SK-N-SH (cell line): ENCODE data around the gene STK32C. TPM values are rescaled to one million over a fixed set of nuclear protein-coding genes. Genes with fewer than 3 reads are reported as not detected.

ENCODE experiments used
- CTCF ChIA-PET: fragments of 300-600, 350-600 bp; formaldehyde crosslinking; extraction: SDS; loops from one replicate; lab custom pipeline; 2021; lab: Yijun Ruan, JAX
- POLR2A ChIA-PET: fragments of 350-600 bp; sonication (Branson Sonifier 250); formaldehyde crosslinking; extraction: SDS; loops from one replicate; lab custom pipeline; 2020; ENCODE audit warnings: antibody characterized with exemption, inconsistent platforms; lab: Yijun Ruan, JAX
- DNase-seq: peaks from one replicate; pipeline ENCODE4 v3.0.0; 2012
- H2AFZ ChIP-seq: fragments of 200-600 bp; sonication (generic); 2 replicates; pipeline ENCODE4 v1.8.1; 2016; ENCODE audit warnings: antibody characterized with exemption, mild to moderate bottlenecking, low read depth
- H3F3A ChIP-seq: fragments of 200-600 bp; sonication (generic); replicated peaks from 2 replicates; pipeline ENCODE3; 2016; ENCODE audit warnings: antibody characterized with exemption, mild to moderate bottlenecking; ENCODE audit not compliant: insufficient read depth
- H3K27ac ChIP-seq, 2 experiments: fragments of 200-500 bp in 1 of 2; fragments of 200-600 bp in 1 of 2; sonication (Bioruptor generic) in 1 of 2; sonication (generic), shearing (Covaris generic) in 1 of 2; 2 replicates each; pipeline versions ENCODE4 v1.5.1 to v1.6.1; 2014 to 2016; ENCODE audit warnings: low read depth in 2 of 2, inconsistent platforms in 1 of 2, low read length in 1 of 2, mild to moderate bottlenecking in 1 of 2, mixed read lengths in 1 of 2
- H3K27me3 ChIP-seq: fragments of 200-600 bp; sonication (generic), shearing (Covaris generic); 2 replicates; pipeline ENCODE4 v1.6.1; 2016; ENCODE audit warnings: mixed run types; ENCODE audit not compliant: insufficient read depth
- H3K36me3 ChIP-seq, 2 experiments: fragments of 200-500 bp in 1 of 2; fragments of 200-600 bp in 1 of 2; sonication (Bioruptor generic) in 1 of 2; sonication (generic) in 1 of 2; replicated peaks in 1 of 2; 2 replicates each; pipeline versions ENCODE3 to v1.5.1; 2014 to 2016; ENCODE audit warnings: low read length in 1 of 2, mild to moderate bottlenecking in 1 of 2; ENCODE audit not compliant: insufficient read depth in 2 of 2, control insufficient read depth in 1 of 2
- H3K4me1 ChIP-seq, 2 experiments: fragments of 200-500 bp in 1 of 2; fragments of 200-600 bp in 1 of 2; sonication (Bioruptor generic) in 1 of 2; sonication (generic), shearing (Covaris generic) in 1 of 2; 2 replicates each; pipeline versions ENCODE4 v1.5.1 to v1.6.1; 2014 to 2016; ENCODE audit warnings: low read depth in 1 of 2, low read length in 1 of 2, mixed run types in 1 of 2; ENCODE audit not compliant: insufficient read depth in 2 of 2, control insufficient read depth in 1 of 2
- H3K4me2 ChIP-seq: fragments of 200-600 bp; sonication (generic), shearing (Covaris generic); 2 replicates; pipeline ENCODE4 v1.6.1; 2017; ENCODE audit warnings: mixed run types
- H3K4me3 ChIP-seq, 2 experiments: fragments of 200-500 bp in 1 of 2; fragments of 200-600 bp in 1 of 2; sonication (Bioruptor generic) in 1 of 2; sonication (generic), shearing (Covaris generic) in 1 of 2; 2 replicates each; pipeline versions ENCODE4 v1.5.1 to v1.8.1; 2014 to 2016; ENCODE audit warnings: low read depth in 2 of 2, inconsistent platforms in 1 of 2, low read length in 1 of 2, mild to moderate bottlenecking in 1 of 2, mixed read lengths in 1 of 2, moderate library complexity in 1 of 2
- H3K79me2 ChIP-seq: fragments of 200-600 bp; sonication (generic); 2 replicates; pipeline ENCODE4 v1.8.1; 2017; ENCODE audit warnings: mild to moderate bottlenecking; ENCODE audit not compliant: insufficient read depth
- H3K9ac ChIP-seq: fragments of 200-600 bp; sonication (generic); 2 replicates; pipeline ENCODE4 v1.6.1; 2017; ENCODE audit warnings: mixed run types
- H3K9me2 ChIP-seq: fragments of 200-600 bp; sonication (generic); 2 replicates; pipeline ENCODE4 v1.6.1; 2017; ENCODE audit warnings: mixed run types
- H3K9me3 ChIP-seq: fragments of 200-600 bp; sonication (generic); 2 replicates; pipeline ENCODE4 v1.6.1; 2017; ENCODE audit warnings: mixed run types, mild to moderate bottlenecking, moderate library complexity
- H4K20me1 ChIP-seq: fragments of 200-600 bp; sonication (generic); 2 replicates; pipeline ENCODE4 v1.6.1; 2017; ENCODE audit warnings: mild to moderate bottlenecking, mixed run types; ENCODE audit not compliant: insufficient read depth
- CHD2 ChIP-seq: fragments of 150-350 bp; IDR thresholded peaks from 2 replicates; pipeline ENCODE4 v1.6.1; 2018; ENCODE audit warnings: low read length; ENCODE audit not compliant: partially characterized antibody
- EP300 ChIP-seq, 2 experiments: IDR thresholded peaks; 2 replicates each; pipeline versions ENCODE4 v1.4.0 to v1.6.1; 2012; ENCODE audit warnings: borderline replicate concordance in 1 of 2, low read depth in 1 of 2, low read length in 1 of 2
- EZH2phosphoT487 ChIP-seq: fragments of 200-600 bp; sonication (generic); IDR thresholded peaks from 2 replicates; pipeline ENCODE4 v1.6.1; 2017; ENCODE audit warnings: low read depth, mixed run types, mild to moderate bottlenecking, antibody characterized with exemption, moderate library complexity, borderline replicate concordance
- FOSL2 ChIP-seq: IDR thresholded peaks from 2 replicates; pipeline ENCODE4 v1.4.0; 2012; ENCODE audit warnings: low read depth, mild to moderate bottlenecking, moderate library complexity, borderline replicate concordance
- FOXJ3 ChIP-seq: sonication (generic); formaldehyde crosslinking; IDR thresholded peaks from 2 replicates; pipeline ENCODE4 v1.5.1; 2020; ENCODE audit warnings: mild to moderate bottlenecking, missing genetic modification reagents
- FOXM1 ChIP-seq: IDR thresholded peaks from 2 replicates; pipeline ENCODE4 v1.4.0; 2012; ENCODE audit warnings: low read depth, mild to moderate bottlenecking
- GABPA ChIP-seq: IDR thresholded peaks from 2 replicates; pipeline ENCODE4 v1.4.0; 2012; ENCODE audit warnings: low read depth, mild to moderate bottlenecking
- JUND ChIP-seq: IDR thresholded peaks from 2 replicates; pipeline ENCODE4 v1.4.0; 2012
- NFIC ChIP-seq: IDR thresholded peaks from 2 replicates; pipeline ENCODE4 v1.4.0; 2012; ENCODE audit warnings: borderline replicate concordance
- NRF1 ChIP-seq: IDR thresholded peaks from 2 replicates; pipeline ENCODE4 v1.6.1; 2012; ENCODE audit warnings: low read depth, mild to moderate bottlenecking, low read length
- POLR2AphosphoS5 ChIP-seq: IDR thresholded peaks from 2 replicates; pipeline ENCODE4 v1.6.1; 2012; ENCODE audit warnings: low read depth, low read length
- RCOR1 ChIP-seq: fragments of 150-350 bp; IDR thresholded peaks from 2 replicates; pipeline ENCODE4 v1.6.1; 2017; ENCODE audit warnings: antibody characterized with exemption, low read length
- REST ChIP-seq: IDR thresholded peaks from 2 replicates; pipeline ENCODE4 v1.6.1; 2012; ENCODE audit warnings: mild to moderate bottlenecking, low read depth, low read length, moderate library complexity
- RXRA ChIP-seq: IDR thresholded peaks from 2 replicates; pipeline ENCODE4 v1.4.0; 2012; ENCODE audit warnings: low read depth, mild to moderate bottlenecking, borderline replicate concordance
- SMC3 ChIP-seq: IDR thresholded peaks from 2 replicates; pipeline ENCODE4 v1.6.1; 2012; ENCODE audit warnings: low read depth, low read length, improper control_type of control experiment
- TEAD4 ChIP-seq: IDR thresholded peaks from 2 replicates; pipeline ENCODE4 v1.4.0; 2012; ENCODE audit warnings: mild to moderate bottlenecking, borderline replicate concordance; ENCODE audit not compliant: insufficient read depth
- USF2 ChIP-seq: fragments of 150-350 bp; IDR thresholded peaks from 2 replicates; pipeline ENCODE4 v1.6.1; 2017; ENCODE audit warnings: antibody characterized with exemption, low read length, low read depth, borderline replicate concordance
- YY1 ChIP-seq: IDR thresholded peaks from 2 replicates; pipeline ENCODE4 v1.4.0; 2012; ENCODE audit warnings: low read depth, mild to moderate bottlenecking
- WGBS: methylation state at CpG from one replicate; pipeline ENCODE4 v1.1.6; 2017; ENCODE audit warnings: low lambda C conversion rate; 5-methylcytosine and 5-hydroxymethylcytosine counted together
- polyA plus RNA-seq, 3 experiments: library from polyadenylated mRNA; depleted of rRNA; stranded (reverse); fragments of >200 nt; gene quantifications; 2 replicates each; pipeline ENCODE4 v1.2.3, GENCODE V29; 2012

The STK32C gene
- polyA plus RNA-seq, 1 of the 3 experiments (the other 2 are of a cell fraction) = 27.8 TPM

- no peak overlapping the region for H3K4me2 ChIP-seq
- H3K27me3 ChIP-seq = no peaks in the 10 kb centered on the region
- no peaks in the 10 kb centered on the region for H4K20me1 ChIP-seq
- no peak overlapping the region for H3K9ac ChIP-seq
- DNase-seq = no peak
- H3F3A ChIP-seq = no peaks in the 10 kb centered on the region
- H2AFZ ChIP-seq = no peak overlapping the region
- ChIA-PET CTCF (no interaction called here), POLR2A (no interaction called here)
- H3K79me2 ChIP-seq = no peaks in the 10 kb centered on the region
- no peaks in the 10 kb centered on the region for H3K9me3 ChIP-seq
- TF ChIP-seq POLR2AphosphoS5 (no peak), YY1 (no peak), JUND (no peak), USF2 (no peak), TEAD4 (no peak), EP300 (IDR thresholded peaks at IDR 0.05; ENCODE audit: borderline replicate concordance in 1 of 2, low read depth in 1 of 2, low read length in 1 of 2) (no peak), FOSL2 (no peak), FOXJ3 (CRISPR knock-in tag) (no peak), REST (no peak)
- no peaks in the 10 kb centered on the region for H3K9me2 ChIP-seq
- no peaks in the 10 kb centered on the region for H3K36me3 ChIP-seq
- 79% methylated on average over 19 of the region's 25 CpGs for WGBS
- H3K4me3 ChIP-seq = no peak overlapping the region
- H3K4me1 ChIP-seq = no peaks in the 10 kb centered on the region; a peak in 1 of 4 replicates
- no peak overlapping the region for H3K27ac ChIP-seq
Measured at GRCh38 chr10:132181691-132182425, 125.9 kb downstream of the STK32C start.

- Histone ChIP-seq H2AFZ (no peak overlapping the region), H3K4me1 (peaks cover 0 to 10% of the 10 kb centered on the region in 2 experiments; a peak in 1 of 4 replicates), H3K27me3 (no peaks in the 10 kb centered on the region), H4K20me1 (no peaks in the 10 kb centered on the region), H3K9me3 (no peaks in the 10 kb centered on the region), H3K79me2 (no peaks in the 10 kb centered on the region), H3K4me3 (no peak overlapping the region), H3F3A (no peaks in the 10 kb centered on the region), H3K27ac (no peak overlapping the region), H3K9me2 (no peaks in the 10 kb centered on the region), H3K36me3 (no peaks in the 10 kb centered on the region), H3K9ac (no peak overlapping the region), H3K4me2 (no peak overlapping the region)
- TF ChIP-seq NRF1 = no peak
- TF ChIP-seq RCOR1 = no peak
- TF ChIP-seq GABPA = no peak
- no peak for TF ChIP-seq RXRA
- no peak for TF ChIP-seq CHD2
- TF ChIP-seq FOXM1 = no peak
- TF ChIP-seq POLR2AphosphoS5 = no peak
- TF ChIP-seq NFIC = no peak
- TF ChIP-seq EZH2phosphoT487 = no peak
- no peak for TF ChIP-seq SMC3
- ChIA-PET POLR2A (no interaction called here), CTCF (no interaction called here)
- 61% methylated on average over 14 of the region's 14 CpGs for WGBS
- no peak for DNase-seq
Measured at GRCh38 chr10:132180736-132181135, 127.0 kb downstream of the STK32C start.
